NOMO-1 treated with DMSO at 0.1 percent for 48 hours (cell line): Measurements from ENCODE around the gene AGMAT.

Source experiments
- DNase-seq: peaks from one replicate; lab custom pipeline; 2025; ENCODE audit not compliant: unreplicated experiment; lab: John Stamatoyannopoulos, UW

Gene AGMAT

GRCh38 chr1:15568387-15569073 lies 16.3 kb downstream of the AGMAT start:
- no peak for DNase-seq

DNA sequence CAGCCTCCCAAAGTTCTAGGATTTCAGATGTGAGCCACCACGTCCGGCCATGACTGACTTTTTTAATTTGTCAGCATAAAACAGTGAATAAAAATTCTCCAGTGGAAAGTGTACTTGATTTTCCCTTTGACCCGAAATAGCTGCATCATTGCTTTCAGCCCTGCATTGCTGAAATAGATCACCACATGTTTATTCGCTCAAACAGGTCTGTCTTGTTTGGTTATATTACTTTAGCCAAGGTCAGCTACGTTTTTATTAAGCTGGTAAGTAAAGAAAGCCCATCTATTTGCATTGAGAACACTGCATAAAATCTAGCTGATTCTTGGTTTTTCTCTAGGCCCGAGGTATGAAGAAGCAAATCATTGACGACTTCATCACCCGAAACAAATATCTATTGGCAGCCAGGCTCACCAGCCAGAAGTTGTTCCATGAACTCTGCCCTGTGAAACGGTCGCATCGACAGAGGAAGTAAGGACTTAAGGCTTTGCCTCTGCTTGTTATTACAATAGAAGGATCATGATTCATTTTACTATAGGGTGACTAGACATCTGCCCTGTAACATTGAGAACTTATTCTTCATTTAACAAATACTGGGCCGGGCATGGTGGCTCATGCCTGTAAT lies 25.6 kb downstream of the AGMAT start:
- no peak for DNase-seq

DNA sequence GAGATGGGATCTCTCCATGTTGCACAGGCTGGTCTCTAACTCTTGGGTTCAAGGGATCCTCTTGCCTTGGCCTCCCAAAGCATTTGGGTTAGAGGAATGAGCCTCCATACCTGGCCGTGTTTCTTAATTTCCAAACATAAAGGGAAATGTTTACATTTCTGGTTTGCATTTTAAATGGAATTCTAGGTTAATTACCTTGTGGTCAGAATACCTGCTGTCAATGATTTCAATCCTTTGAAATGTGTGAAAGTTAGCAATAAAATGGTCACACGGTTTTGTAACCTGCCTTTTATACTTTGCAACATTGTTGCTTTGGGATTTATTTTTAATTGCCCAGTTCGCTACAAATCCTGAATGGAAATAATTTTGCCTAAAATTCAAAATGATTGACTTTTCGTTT lies 26.3 kb downstream of the AGMAT start:
- no peak for DNase-seq

DNA sequence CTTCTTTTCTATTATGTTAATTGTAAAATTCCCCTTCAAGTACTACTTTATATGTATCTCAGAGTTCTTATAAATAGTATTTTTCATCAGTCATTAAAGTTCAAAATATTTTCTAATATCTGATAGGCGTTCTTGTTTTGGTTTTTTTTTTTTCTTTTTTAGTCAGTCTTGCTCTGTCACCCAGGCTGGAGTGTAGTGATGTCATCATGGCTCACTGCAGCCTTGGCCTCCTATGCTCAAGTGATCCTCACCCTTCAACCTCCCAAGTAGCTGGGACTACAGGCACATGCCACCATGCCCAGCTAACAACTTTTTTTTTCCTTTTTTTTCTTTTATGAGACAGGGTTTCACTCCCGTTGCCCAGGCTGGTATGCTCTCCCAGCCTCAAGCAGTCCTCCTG lies 27.3 kb downstream of the AGMAT start:
- DNase-seq = no peak

DNA sequence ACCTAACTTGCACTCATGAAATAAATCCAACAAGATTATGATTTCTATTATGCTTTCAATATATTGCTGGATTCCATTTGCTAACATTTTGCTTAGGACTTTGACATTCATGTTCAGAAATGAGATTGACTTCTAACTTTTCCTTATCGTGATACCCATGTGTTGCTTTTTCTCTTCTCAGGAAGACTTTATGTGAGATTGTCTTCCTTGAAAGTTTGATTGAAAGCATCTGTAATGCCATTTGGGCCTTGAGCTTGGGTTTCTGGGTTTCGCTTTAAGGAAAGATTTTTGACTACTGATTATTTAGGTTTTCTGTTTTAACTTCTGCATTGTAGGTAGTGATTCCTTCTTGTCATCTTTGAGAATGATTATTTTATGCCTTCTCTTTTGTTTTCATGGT lies 27.8 kb downstream of the AGMAT start:
- DNase-seq = no peak

GRCh38 chr1:15550573-15550972 lies 34.3 kb downstream of the AGMAT start:
- DNase-seq = no peak

DNA sequence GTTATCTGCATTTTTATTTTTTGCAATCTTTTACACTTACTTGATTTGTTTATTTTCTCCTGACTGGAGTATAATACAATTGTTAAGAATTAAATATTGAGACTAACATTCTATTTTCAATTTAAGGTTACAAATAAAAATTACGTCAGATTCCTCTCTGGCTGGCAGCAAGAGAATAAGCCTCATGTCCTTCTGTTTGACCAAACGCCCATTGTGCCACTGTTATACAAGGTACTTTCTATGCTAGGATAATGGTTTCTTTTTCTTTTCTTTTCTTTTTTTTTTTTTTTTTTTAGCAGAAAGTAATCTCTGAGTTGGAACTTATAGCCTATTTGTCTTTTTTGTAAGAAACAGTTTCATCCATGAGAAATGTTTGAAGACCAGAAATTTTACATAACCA lies 38.2 kb downstream of the AGMAT start:
- DNase-seq = no peak

GRCh38 chr1:15543589-15544568 lies 41.0 kb downstream of the AGMAT start:
- no peak for DNase-seq

DNA sequence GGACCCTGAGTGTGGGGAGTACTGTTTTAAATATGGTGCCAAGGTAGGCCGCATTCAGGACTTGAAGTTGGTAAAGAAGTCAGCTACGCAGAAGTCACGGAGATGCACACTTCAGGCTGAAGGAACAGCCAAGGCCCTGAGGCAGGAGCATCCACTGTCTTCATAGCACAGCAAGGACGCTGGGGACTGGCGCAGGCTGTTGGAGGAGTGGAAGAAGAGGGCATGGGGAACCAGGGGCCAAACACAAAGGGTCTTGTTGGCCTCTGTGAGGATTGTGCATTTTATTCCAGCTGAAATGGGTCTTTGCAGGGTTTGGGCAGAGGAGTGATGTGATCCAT lies 41.6 kb downstream of the AGMAT start:
- DNase-seq = no peak

GRCh38 chr1:15542388-15543250 lies 42.2 kb downstream of the AGMAT start:
- no peak for DNase-seq

GRCh38 chr1:15541231-15541792 lies 43.5 kb downstream of the AGMAT start:
- no peak for DNase-seq

DNA sequence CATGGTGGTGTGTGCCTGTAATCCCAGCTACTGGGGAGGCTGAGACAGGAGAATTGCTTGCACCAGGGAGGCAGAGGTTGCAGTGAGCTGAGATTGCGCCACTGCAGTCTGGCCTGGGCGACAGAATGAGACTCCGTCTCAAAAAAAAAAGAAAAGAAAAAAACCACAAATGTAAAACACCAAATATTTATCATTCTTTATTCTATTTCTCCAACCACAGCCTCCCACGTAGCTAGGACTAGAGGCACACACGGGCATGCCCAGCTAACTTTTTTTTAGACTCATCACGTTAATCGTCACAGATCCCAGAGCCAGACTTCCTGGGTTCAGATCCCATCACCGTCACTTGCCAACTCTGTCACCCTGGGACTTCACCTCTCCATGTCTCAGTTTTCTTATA lies 44.7 kb downstream of the AGMAT start:
- DNase-seq = no peak

GRCh38 chr1:15538771-15539170 lies 46.1 kb downstream of the AGMAT start:
- no peak for DNase-seq

DNA sequence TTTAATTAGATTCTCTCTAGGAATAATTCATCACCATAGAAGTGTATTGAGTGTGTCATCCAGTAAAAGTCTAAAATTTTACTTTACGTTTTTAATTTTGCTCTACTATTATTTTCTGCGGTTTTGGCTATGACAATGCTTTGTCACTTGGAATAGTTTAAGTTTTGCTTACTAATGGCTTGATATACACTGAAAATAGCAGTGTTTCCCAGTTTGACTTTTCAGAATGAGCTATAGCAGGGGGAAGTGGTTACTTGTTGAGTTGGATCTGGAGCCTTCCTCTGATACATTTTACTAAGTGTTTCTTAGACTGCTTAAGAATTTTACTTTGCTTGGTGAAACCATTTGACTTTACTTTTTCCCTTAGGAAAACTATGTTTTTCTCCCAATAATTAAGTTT lies 53.2 kb downstream of the AGMAT start:
- DNase-seq = peak; percentile 19

DNA sequence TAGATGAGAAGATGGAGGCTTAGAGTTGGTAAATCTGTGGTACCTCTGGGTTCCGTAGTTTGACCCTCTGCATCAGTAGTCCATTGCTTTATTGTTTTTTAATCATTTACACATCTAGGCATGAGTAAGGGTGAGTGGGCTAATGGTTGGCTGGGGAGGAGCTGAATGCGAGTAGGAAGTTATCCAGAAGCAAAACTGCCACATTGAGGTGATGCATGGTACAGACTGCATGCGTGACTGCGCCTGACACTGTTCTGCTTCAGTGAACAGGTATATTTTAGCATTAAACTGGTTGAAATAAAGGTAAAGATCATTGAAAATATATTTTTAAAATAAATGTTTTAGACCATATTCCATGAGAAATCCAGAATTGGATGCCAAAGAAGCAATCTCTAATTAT lies 53.8 kb downstream of the AGMAT start:
- DNase-seq = no peak

DNA sequence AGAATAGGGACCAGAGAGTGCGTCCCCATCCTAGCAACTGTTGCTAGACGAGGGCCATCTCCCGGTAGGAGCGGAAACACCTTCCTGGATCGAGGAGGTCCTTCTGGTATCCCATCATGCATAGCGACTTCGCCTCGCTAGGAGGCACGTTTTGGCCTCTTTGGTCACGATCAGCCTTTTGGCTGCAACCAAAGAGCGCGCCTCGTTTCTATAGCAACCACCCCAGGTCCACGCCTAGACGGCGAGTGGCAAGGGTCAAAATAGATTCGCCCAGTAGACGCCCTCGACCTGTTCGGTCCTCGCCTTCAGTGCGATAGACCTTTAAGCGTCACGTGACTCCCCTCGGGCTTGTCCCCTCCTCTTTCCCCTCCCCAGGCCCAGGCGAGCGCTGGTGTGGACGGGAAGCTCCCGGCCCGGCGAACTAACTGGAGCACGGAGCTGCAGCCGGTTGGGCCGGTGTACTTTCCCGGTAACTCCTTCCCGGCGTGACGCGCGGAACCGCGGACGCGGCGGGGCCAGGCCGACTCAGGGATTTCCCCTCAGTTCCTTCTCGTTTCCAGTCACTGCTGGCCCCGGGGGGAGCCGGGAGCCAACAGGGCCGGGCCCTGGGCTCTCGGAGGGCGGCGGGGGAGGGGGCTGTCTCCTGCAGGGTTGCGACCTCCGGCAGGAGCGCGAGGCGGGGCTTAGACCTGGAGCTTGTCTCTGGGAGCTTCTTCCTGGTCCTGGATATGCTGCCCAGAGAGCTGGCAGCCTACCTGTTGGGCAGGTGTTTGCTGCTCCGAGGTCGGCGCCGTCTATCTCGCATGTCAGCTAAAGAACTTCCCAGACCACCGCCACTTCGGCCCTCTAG lies 58.1 kb downstream of the AGMAT start, which contains the start of gene DNAJC16:
DNAJC16 (plus strand) TSS at position 359 of the 850 bp plus-strand sequence. CDS start 2,258 bp downstream, outside the sequence.
- peak; percentile 99 for DNase-seq

DNA sequence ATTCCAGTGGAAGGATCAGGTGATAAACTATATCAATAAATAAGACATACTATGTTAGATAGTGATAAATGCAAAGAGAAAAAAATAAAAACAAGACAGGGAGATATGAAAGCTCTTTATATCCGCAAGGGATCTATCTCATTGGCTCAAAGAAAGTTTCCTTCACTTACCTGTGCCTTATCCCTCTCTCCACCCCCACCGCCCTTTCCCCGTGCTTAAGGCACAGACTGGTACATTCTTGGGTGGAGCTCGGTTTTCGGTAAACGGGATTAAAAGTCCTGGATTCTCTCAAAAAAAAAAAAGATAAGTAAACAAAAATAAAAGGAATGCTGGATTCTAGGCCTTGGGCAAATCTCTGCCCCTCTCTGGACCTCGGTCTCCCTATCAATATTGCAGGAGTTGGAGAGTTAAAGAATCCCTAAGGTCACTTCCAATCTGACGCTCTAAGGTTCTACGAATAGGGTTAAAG lies 58.8 kb downstream of the AGMAT start:
- DNase-seq = no peak

GRCh38 chr1:15525050-15526020 lies 59.5 kb downstream of the AGMAT start:
- DNase-seq = peak; percentile 61
